ENCODE data around the gene CDH2.

CDH2 gene

GRCh38 chr18:28138816-28139215 lies 38.1 kb downstream of the CDH2 start:
- no peak for ATAC-seq
- TF ChIP-seq ZNF565 (CRISPR knock-in tag; conservative IDR thresholded peaks at IDR 0.05; ENCODE audit: low read depth) = no peak
- no peak for TF ChIP-seq OSR1 (CRISPR knock-in tag; IDR thresholded peaks at IDR 0.05)
- no peak for TF ChIP-seq CSDC2 (CRISPR knock-in tag; IDR thresholded peaks at IDR 0.05)
- TF ChIP-seq RARB (CRISPR knock-in tag; IDR thresholded peaks at IDR 0.05) = no peak
- TF ChIP-seq PATZ1 (CRISPR knock-in tag; IDR thresholded peaks at IDR 0.05; ENCODE audit: borderline replicate concordance) = no peak
- no peak for TF ChIP-seq TCF4 (CRISPR knock-in tag; IDR thresholded peaks at IDR 0.05; ENCODE audit: borderline replicate concordance)
- TF ChIP-seq ZFP30 (CRISPR knock-in tag; IDR thresholded peaks at IDR 0.05) = no peak
- TF ChIP-seq TOX (CRISPR knock-in tag; IDR thresholded peaks at IDR 0.05; ENCODE audit: borderline replicate concordance) = no peak
- TF ChIP-seq SNAI2 (CRISPR knock-in tag; IDR thresholded peaks at IDR 0.05) = no peak
- no peak for TF ChIP-seq ZNF8 (CRISPR knock-in tag; IDR thresholded peaks at IDR 0.05)
- no peak for TF ChIP-seq TSHZ2 (CRISPR knock-in tag; IDR thresholded peaks at IDR 0.05)
- TF ChIP-seq CREB5 (CRISPR knock-in tag; IDR thresholded peaks at IDR 0.05; ENCODE audit: low read depth) = no peak

- no peak for ATAC-seq
These were observed 40.9 kb downstream of the CDH2 start for GRCh38 chr18:28136071-28136470.

More at GRCh38 chr18:28136071-28136470, 40.9 kb downstream of the CDH2 start:
- TF ChIP-seq ISL1 (CRISPR knock-in tag; IDR thresholded peaks at IDR 0.05) (no peak), POU6F1 (CRISPR knock-in tag; IDR thresholded peaks at IDR 0.05; ENCODE audit: borderline replicate concordance, low read depth) (no peak), ZC3H10 (CRISPR knock-in tag; IDR thresholded peaks at IDR 0.05) (no peak), ZFP3 (CRISPR knock-in tag; IDR thresholded peaks at IDR 0.05) (no peak), ESRRG (CRISPR knock-in tag; IDR thresholded peaks at IDR 0.05) (no peak), OSR1 (CRISPR knock-in tag; IDR thresholded peaks at IDR 0.05) (no peak), TSHZ2 (CRISPR knock-in tag; IDR thresholded peaks at IDR 0.05) (no peak), ARNTL (CRISPR knock-in tag; IDR thresholded peaks at IDR 0.05; ENCODE audit: borderline replicate concordance, low read depth) (no peak), TCF4 (CRISPR knock-in tag; IDR thresholded peaks at IDR 0.05; ENCODE audit: borderline replicate concordance) (no peak), TOX (CRISPR knock-in tag; IDR thresholded peaks at IDR 0.05; ENCODE audit: borderline replicate concordance) (no peak), ZNF8 (CRISPR knock-in tag; IDR thresholded peaks at IDR 0.05) (no peak), CSDC2 (CRISPR knock-in tag; IDR thresholded peaks at IDR 0.05) (no peak), RARB (CRISPR knock-in tag; IDR thresholded peaks at IDR 0.05) (no peak), PATZ1 (CRISPR knock-in tag; IDR thresholded peaks at IDR 0.05; ENCODE audit: borderline replicate concordance) (no peak), PPARA (CRISPR knock-in tag; IDR thresholded peaks at IDR 0.05; ENCODE audit: borderline replicate concordance) (no peak), ZFP30 (CRISPR knock-in tag; IDR thresholded peaks at IDR 0.05) (no peak), ZNF70 (CRISPR knock-in tag; IDR thresholded peaks at IDR 0.05) (no peak), BACH2 (CRISPR knock-in tag; IDR thresholded peaks at IDR 0.05; ENCODE audit: borderline replicate concordance) (no peak), CREB5 (CRISPR knock-in tag; IDR thresholded peaks at IDR 0.05; ENCODE audit: low read depth) (no peak)
